Breast epithelium (tissue), 4 donors: ENCODE measurements around the gene VPS9D1. TPM values are rescaled to one million over a fixed set of nuclear protein-coding genes. Genes with fewer than 3 reads are reported as not detected.

Experiments
- DNase-seq, 2 donors: peaks; one replicate each; pipeline ENCODE4 v3.0.0-alpha.2; 2019; ENCODE audit warnings: low spot score in 2 of 2
- H3K27ac ChIP-seq, 2 donors: fragments of 200-600 bp; sonication (generic) in 1 of 2; one replicate each; pipeline ENCODE4 v1.5.1; 2016 to 2019; ENCODE audit warnings: mild to moderate bottlenecking in 1 of 2
- H3K27me3 ChIP-seq, 2 donors: fragments of 200-600 bp; sonication (generic) in 1 of 2; one replicate each; pipeline versions ENCODE4 v1.5.1 to v1.6.0; 2017 to 2019; ENCODE audit warnings: control low read depth in 1 of 2, mild to moderate bottlenecking in 1 of 2
- H3K36me3 ChIP-seq: fragments of 200-600 bp; one replicate; pipeline ENCODE4 v1.5.1; 2019
- H3K4me1 ChIP-seq, 2 donors: fragments of 200-600 bp; sonication (generic); one replicate each; pipeline ENCODE4 v1.5.1; 2016 to 2019; ENCODE audit warnings: control low read depth in 1 of 2
- H3K4me3 ChIP-seq, 3 donors: fragments of 200-600 bp; sonication (generic); 1 replicate in 2 of 3; 2 replicates in 1 of 3; pipeline ENCODE4 v1.5.1; 2016 to 2019; ENCODE audit warnings: mild to moderate bottlenecking in 3 of 3, moderate library complexity in 2 of 3
- H3K9me3 ChIP-seq, 2 donors: fragments of 200-600 bp; sonication (generic) in 1 of 2; one replicate each; pipeline ENCODE4 v1.5.1; 2016 to 2019; ENCODE audit warnings: control low read depth in 1 of 2
- POLR2A ChIP-seq: fragments of 450-650 bp; IDR thresholded peaks from one replicate; pipeline ENCODE4 v1.6.1; 2016; ENCODE audit warnings: antibody characterized with exemption, mild to moderate bottlenecking, moderate library complexity
- POLR2AphosphoS5 ChIP-seq, 3 donors: sonication (generic); formaldehyde crosslinking; IDR thresholded peaks; one replicate each; pipeline ENCODE4 v1.6.1; 2017; ENCODE audit warnings: antibody characterized with exemption in 3 of 3
- intact Hi-C: fragments of 100-400 bp; cut with DNase I; formaldehyde crosslinking; loops from one replicate; pipeline ENCODE4 v1.15.1; 2023; ENCODE audit warnings: low total_unique reads
- total RNA-seq, 3 donors: library from RNA; depleted of rRNA; stranded (reverse); fragments of >200 nt; gene quantifications; one replicate each; pipeline ENCODE4 v1.1.0, GENCODE V29; 2016
- TF ChIP-seq, protein P1 (sequence below), 3 donors: fragments of 450-650 bp; IDR thresholded peaks; one replicate each; pipeline ENCODE4 v1.5.1; 2016 to 2017; ENCODE audit warnings: antibody characterized with exemption in 3 of 3, mild to moderate bottlenecking in 3 of 3, moderate library complexity in 3 of 3

Gene VPS9D1
- total RNA-seq, 3 donors from 2014 or later, result 4.8 to 6.6 (median 5.4) TPM

DNA sequence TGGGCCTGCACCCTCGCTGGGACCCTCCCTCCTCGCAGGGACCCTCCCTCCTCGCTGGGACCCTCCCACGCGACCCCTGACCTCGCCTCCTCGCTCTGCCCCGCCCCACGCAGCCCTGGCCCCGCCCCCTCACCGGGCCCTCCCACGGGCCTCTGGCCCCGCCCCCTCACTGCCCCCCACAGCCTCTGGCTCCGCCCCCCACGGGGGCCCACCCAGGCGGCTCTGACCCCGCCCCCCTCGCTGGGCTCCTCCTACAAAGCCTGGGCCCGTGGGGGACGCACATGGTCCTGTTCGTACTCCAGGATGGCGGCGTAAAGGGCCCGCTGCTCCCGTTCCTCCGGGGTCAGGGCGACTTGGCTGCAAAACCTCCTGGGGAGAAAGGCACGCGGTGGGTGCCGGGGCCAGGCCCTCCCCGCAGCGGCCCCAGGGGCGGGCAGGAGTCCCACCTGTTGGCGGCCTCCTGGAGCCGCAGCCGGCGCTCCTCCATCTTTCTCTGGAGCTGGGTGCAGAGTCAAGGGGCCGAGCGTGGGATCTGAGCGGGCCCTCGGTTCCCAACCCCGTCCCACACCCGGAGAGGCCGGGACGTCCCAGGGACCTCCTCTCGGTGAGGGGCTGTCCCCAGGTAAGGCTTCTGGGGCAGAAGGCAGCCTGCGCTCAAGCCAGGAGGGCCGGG is 9.0 kb downstream of the VPS9D1 start:
- no peaks in the 10 kb centered on the region for H3K9me3 ChIP-seq
- H3K27ac ChIP-seq, result peak overlapping the region in 1 of 2 donors; percentile 71
- peaks cover 0 to 9% of the 10 kb centered on the region in 2 donors for H3K4me1 ChIP-seq
- intact Hi-C loops, result no loop called here
- peak overlapping the region in 2 of 3 donors; percentile 55 to 66 for H3K4me3 ChIP-seq
- DNase-seq, result no peak
- no peaks in the 10 kb centered on the region for H3K36me3 ChIP-seq
- TF ChIP-seq POLR2AphosphoS5 (IDR thresholded peaks at IDR 0.05) (no peak), POLR2A (no peak)
- TF ChIP-seq, protein P1, sequence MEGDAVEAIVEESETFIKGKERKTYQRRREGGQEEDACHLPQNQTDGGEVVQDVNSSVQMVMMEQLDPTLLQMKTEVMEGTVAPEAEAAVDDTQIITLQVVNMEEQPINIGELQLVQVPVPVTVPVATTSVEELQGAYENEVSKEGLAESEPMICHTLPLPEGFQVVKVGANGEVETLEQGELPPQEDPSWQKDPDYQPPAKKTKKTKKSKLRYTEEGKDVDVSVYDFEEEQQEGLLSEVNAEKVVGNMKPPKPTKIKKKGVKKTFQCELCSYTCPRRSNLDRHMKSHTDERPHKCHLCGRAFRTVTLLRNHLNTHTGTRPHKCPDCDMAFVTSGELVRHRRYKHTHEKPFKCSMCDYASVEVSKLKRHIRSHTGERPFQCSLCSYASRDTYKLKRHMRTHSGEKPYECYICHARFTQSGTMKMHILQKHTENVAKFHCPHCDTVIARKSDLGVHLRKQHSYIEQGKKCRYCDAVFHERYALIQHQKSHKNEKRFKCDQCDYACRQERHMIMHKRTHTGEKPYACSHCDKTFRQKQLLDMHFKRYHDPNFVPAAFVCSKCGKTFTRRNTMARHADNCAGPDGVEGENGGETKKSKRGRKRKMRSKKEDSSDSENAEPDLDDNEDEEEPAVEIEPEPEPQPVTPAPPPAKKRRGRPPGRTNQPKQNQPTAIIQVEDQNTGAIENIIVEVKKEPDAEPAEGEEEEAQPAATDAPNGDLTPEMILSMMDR (IDR thresholded peaks at IDR 0.05), result no peak
- no peaks in the 10 kb centered on the region for H3K27me3 ChIP-seq

DNA sequence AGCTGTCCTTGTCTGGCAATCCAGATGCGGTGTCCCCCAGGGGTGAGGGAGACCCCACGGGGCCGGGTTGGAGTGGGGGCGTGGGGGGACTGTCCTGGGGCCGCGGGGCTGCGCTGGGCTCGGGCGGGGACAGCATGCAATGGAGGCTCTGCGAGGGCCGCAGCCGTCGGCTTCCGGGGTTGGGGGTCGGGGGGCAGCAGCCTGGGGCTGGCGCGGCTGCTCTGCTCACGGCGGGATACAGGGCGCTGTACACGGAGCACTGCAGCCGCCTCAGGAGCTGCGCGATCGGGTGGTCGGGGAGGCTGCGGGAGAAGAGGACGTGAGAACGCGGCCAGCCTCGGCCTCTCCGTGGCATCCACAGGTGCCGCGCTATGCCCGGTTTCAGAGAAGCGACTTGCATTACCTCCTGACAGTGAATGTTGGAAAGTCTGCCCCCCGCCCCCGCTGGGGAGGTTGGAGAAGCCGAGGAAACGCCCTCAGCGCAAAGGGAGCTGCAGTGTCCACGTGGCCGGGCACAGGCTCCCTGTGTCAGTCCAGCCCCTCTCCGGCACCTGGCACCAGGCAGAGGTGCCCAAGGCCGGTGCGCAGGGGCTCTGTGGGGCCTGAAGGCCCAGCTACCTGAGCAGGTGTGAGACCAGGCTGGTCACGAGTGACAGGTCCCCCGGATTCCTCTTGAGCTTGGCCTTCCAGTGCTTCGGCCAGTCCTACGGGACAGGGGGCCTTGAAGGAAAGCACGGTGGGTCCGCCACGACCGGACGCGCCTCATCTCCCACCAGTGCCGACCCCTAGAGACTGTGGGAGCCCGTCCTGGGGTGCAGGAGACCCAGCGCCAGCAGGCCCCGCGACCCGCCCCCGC is 9.8 kb downstream of the VPS9D1 start:
- no peak for DNase-seq
- intact Hi-C loops, result no loop called here
- H3K36me3 ChIP-seq, result no peaks in the 10 kb centered on the region
- peaks cover 0 to 9% of the 10 kb centered on the region in 2 donors for H3K4me1 ChIP-seq
- peak overlapping the region in 1 of 3 donors; percentile 66 for H3K4me3 ChIP-seq
- TF ChIP-seq POLR2A (no peak), POLR2AphosphoS5 (IDR thresholded peaks at IDR 0.05) (no peak)
- TF ChIP-seq, protein P1 (IDR thresholded peaks at IDR 0.05), result no peak
- H3K27ac ChIP-seq, result peak overlapping the region in 1 of 2 donors; percentile 71
- H3K27me3 ChIP-seq, result no peaks in the 10 kb centered on the region
- no peaks in the 10 kb centered on the region for H3K9me3 ChIP-seq

DNA sequence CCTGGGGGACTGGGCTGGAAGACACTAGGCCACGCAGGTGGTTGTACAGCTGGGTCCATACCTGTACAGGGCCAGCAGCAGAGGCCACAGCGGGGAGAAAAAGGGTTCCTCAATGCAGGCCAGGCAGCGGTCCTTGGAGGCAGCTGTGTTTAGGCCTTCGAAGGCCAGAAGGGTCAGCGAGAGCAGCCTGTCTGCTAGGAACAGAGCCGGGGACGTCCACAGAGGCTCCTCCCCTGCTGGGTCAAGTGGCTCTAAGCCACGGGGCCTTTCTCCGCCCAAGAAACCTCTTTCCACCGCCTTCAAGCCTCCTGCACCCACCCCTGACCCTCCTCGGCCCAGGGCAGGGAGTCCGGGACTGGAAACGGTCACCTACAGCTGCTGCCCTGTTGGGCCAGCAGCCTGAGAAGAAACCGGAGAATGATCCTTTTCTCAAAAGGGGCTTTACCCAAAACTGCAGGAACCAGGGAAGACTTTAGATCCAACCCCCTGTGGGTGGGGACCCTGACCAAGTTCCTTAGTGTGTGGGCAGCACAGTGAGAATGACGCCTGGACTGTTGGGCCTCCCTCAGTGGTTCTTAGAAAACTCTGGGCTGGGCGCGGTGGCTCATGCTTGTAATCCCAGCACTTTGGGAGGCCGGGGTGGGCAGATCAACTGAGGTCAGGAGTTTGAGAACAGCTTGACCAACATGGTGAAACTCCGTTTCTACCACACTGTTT is 10.8 kb downstream of the VPS9D1 start:
- H3K4me1 ChIP-seq, result peaks cover 0 to 9% of the 10 kb centered on the region in 2 donors
- H3K27me3 ChIP-seq, result no peaks in the 10 kb centered on the region
- no peak overlapping the region for H3K4me3 ChIP-seq
- no peak for DNase-seq
- TF ChIP-seq POLR2A (no peak), POLR2AphosphoS5 (IDR thresholded peaks at IDR 0.05) (no peak)
- TF ChIP-seq, protein P1 (IDR thresholded peaks at IDR 0.05), result no peak
- peak overlapping the region in 1 of 2 donors; percentile 71 for H3K27ac ChIP-seq
- no peaks in the 10 kb centered on the region for H3K36me3 ChIP-seq
- no peaks in the 10 kb centered on the region for H3K9me3 ChIP-seq
- intact Hi-C loops, result no loop called here

DNA sequence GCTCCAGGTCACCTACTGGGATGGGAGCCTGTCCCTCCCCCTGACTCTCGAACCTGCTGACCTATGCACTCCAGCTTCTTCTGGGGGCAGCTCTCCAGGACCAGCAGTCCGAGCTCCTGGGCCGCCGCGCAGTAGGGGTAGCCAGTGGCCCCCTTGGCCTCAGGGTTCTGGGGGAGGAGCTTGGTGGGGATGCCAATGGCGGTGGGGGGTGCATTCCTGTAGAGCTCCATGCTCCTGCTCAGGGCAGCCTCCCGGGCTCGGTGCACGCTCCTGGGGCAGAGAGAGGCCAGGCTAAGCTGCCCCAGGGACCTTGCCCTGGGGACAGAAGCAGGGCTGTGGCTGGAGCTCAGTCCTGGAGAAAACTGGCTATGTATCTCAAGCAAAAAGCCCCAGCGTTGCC is 11.5 kb downstream of the VPS9D1 start:
- no peak overlapping the region for H3K27ac ChIP-seq
- H3K36me3 ChIP-seq, result no peaks in the 10 kb centered on the region
- TF ChIP-seq POLR2AphosphoS5 (IDR thresholded peaks at IDR 0.05) (no peak), POLR2A (no peak)
- TF ChIP-seq, protein P1 (IDR thresholded peaks at IDR 0.05), result no peak
- H3K4me3 ChIP-seq, result no peak overlapping the region
- no peaks in the 10 kb centered on the region for H3K27me3 ChIP-seq
- intact Hi-C loops, result no loop called here
- no peaks in the 10 kb centered on the region for H3K9me3 ChIP-seq
- no peak for DNase-seq
- H3K4me1 ChIP-seq, result peaks cover 0 to 9% of the 10 kb centered on the region in 2 donors
